WTC11 (cell line): Measurements from ENCODE around the gene TBC1D8B. TPM values are rescaled to one million over a fixed set of nuclear protein-coding genes. Genes with fewer than 3 reads are reported as not detected.

Experiments used
- ATAC-seq: fragments of 200-7000 bp; cut with Tn5 transposase; 2 replicates; pipeline ENCODE4 v1.10.0; 2021; ENCODE audit warnings: mild to moderate bottlenecking, moderate library complexity
- CTCF ChIA-PET: fragments of 300-600 bp; sonication (Branson Sonifier 250); formaldehyde crosslinking; loops from one replicate; lab custom pipeline; 2021; ENCODE audit warnings: antibody characterized with exemption; lab: Charles Lee
- POLR2A ChIA-PET: fragments of 350-600 bp; sonication (Branson Sonifier 250); formaldehyde crosslinking; loops from one replicate; lab custom pipeline; 2021; ENCODE audit warnings: antibody characterized with exemption; lab: Charles Lee
- DNase-seq: peaks from one replicate; pipeline ENCODE4 v3.0.0; 2021; ENCODE audit warnings: low spot score
- H3K27ac Mint-ChIP-seq: 2 replicates; pipeline ENCODE4 v1.8.0; 2021; ENCODE audit warnings: mixed read lengths
- H3K27me3 Mint-ChIP-seq: 2 replicates; pipeline ENCODE4 v1.8.0; 2021; ENCODE audit warnings: low read depth, mild to moderate bottlenecking, moderate library complexity, mixed read lengths
- H3K36me3 Mint-ChIP-seq: 2 replicates; pipeline ENCODE4 v1.8.0; 2021; ENCODE audit warnings: mixed read lengths
- H3K4me1 Mint-ChIP-seq: 2 replicates; pipeline ENCODE4 v1.8.0; 2022; ENCODE audit warnings: mixed read lengths
- H3K4me3 Mint-ChIP-seq: 2 replicates; pipeline ENCODE4 v1.8.0; 2021; ENCODE audit warnings: mild to moderate bottlenecking, moderate library complexity, mixed read lengths
- H3K9me3 Mint-ChIP-seq: 2 replicates; pipeline ENCODE4 v1.8.0; 2021; ENCODE audit warnings: mixed read lengths
- CBFB ChIP-seq: sonication (generic); formaldehyde crosslinking; IDR thresholded peaks from 2 replicates; pipeline ENCODE4 v1.8.1; 2022; ENCODE audit warnings: mild to moderate bottlenecking, low read depth, missing genetic modification reagents
- OVOL2 ChIP-seq: fragments of 250-450 bp; sonication (Bioruptor Pico); IDR thresholded peaks from 2 replicates; pipeline ENCODE4 v1.9.0; 2021; ENCODE audit warnings: mild to moderate bottlenecking, borderline replicate concordance
- RELA ChIP-seq: sonication (generic); formaldehyde crosslinking; IDR thresholded peaks from 2 replicates; pipeline ENCODE4 v1.8.1; 2022; ENCODE audit warnings: missing genetic modification reagents, mild to moderate bottlenecking, borderline replicate concordance
- ZNF232 ChIP-seq: sonication (generic); formaldehyde crosslinking; IDR thresholded peaks from 2 replicates; pipeline ENCODE4 v1.8.0; 2022; ENCODE audit warnings: mild to moderate bottlenecking, missing genetic modification reagents
- total RNA-seq: library from RNA; stranded (reverse); gene quantifications from 3 replicates; pipeline ENCODE4 v1.2.3, GENCODE V29; 2021
- TF ChIP-seq, protein P1 (sequence below): sonication (generic); formaldehyde crosslinking; IDR thresholded peaks from 2 replicates; pipeline ENCODE4 v1.8.1; 2022; ENCODE audit warnings: low read depth, missing genetic modification reagents, borderline replicate concordance
- TF ChIP-seq, protein P2 (sequence below): fragments of 250-450 bp; sonication (Bioruptor Pico); IDR thresholded peaks from 2 replicates; pipeline ENCODE4 v2.1.2; 2022; ENCODE audit warnings: mild to moderate bottlenecking, moderate library complexity
- TF ChIP-seq, protein P3 (sequence below): fragments of 250-450 bp; sonication (Bioruptor Pico); IDR thresholded peaks from 2 replicates; pipeline ENCODE4 v1.9.0; 2021; ENCODE audit warnings: mild to moderate bottlenecking, borderline replicate concordance
- TF ChIP-seq, protein P4 (sequence below): sonication (generic); formaldehyde crosslinking; IDR thresholded peaks from 2 replicates; pipeline ENCODE4 v1.8.1; 2022; ENCODE audit warnings: missing genetic modification reagents, borderline replicate concordance
- TF ChIP-seq, protein P5 (sequence below): sonication (generic); formaldehyde crosslinking; conservative IDR thresholded peaks from 2 replicates; pipeline ENCODE4 v1.8.1; 2022; ENCODE audit warnings: mild to moderate bottlenecking, missing genetic modification reagents
- TF ChIP-seq, protein P6 (sequence below): sonication (generic); formaldehyde crosslinking; IDR thresholded peaks from 2 replicates; pipeline ENCODE4 v1.8.0; 2022; ENCODE audit warnings: mild to moderate bottlenecking, missing genetic modification reagents
- TF ChIP-seq, protein P7 (sequence below): fragments of 250-450 bp; sonication (Bioruptor Pico); IDR thresholded peaks from 2 replicates; pipeline ENCODE4 v1.9.0; 2021; ENCODE audit warnings: mild to moderate bottlenecking

The TBC1D8B gene
- total RNA-seq, 1 experiment from 2014 or later: 6.3 TPM

DNA sequence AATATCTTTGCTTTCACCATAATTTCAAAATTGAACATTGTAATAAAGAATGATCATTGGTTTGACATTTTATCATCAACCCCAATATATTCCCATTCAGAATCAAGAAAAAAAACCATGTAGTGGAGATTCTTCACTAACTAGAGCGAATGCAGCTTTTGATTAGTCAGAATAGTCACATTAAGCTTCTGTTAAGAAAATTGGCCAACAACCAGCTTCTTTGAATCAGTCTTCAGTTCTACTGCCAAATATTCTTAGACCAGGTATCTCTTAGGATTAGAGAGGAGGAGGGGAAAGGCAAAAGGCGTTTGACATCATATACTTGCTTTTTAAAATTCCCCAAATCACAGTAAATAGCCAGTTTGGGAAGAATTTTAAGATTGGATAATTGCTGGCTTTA, 22.2 kb upstream of the TBC1D8B start:
- Mint-ChIP-seq H3K4me1 (peaks cover 35% of the 10 kb centered on the region), H3K9me3 (no peaks in the 10 kb centered on the region), H3K4me3 (no peak overlapping the region), H3K27ac (no peak overlapping the region), H3K27me3 (no peaks in the 10 kb centered on the region), H3K36me3 (no peaks in the 10 kb centered on the region)
- TF ChIP-seq, protein P1, sequence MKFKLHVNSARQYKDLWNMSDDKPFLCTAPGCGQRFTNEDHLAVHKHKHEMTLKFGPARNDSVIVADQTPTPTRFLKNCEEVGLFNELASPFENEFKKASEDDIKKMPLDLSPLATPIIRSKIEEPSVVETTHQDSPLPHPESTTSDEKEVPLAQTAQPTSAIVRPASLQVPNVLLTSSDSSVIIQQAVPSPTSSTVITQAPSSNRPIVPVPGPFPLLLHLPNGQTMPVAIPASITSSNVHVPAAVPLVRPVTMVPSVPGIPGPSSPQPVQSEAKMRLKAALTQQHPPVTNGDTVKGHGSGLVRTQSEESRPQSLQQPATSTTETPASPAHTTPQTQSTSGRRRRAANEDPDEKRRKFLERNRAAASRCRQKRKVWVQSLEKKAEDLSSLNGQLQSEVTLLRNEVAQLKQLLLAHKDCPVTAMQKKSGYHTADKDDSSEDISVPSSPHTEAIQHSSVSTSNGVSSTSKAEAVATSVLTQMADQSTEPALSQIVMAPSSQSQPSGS (CRISPR knock-in tag): no peak
- TF ChIP-seq CBFB: no peak
- no peak for TF ChIP-seq ZNF232 (CRISPR knock-in tag)
- TF ChIP-seq, protein P2, sequence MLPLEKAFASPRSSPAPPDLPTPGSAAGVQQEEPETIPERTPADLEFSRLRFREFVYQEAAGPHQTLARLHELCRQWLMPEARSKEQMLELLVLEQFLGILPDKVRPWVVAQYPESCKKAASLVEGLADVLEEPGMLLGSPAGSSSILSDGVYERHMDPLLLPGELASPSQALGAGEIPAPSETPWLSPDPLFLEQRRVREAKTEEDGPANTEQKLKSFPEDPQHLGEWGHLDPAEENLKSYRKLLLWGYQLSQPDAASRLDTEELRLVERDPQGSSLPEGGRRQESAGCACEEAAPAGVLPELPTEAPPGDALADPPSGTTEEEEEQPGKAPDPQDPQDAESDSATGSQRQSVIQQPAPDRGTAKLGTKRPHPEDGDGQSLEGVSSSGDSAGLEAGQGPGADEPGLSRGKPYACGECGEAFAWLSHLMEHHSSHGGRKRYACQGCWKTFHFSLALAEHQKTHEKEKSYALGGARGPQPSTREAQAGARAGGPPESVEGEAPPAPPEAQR (CRISPR knock-in tag): no peak
- DNase-seq (no peak), ATAC-seq (no peak)
- ChIA-PET POLR2A (no interaction called here), CTCF (no interaction called here)

DNA sequence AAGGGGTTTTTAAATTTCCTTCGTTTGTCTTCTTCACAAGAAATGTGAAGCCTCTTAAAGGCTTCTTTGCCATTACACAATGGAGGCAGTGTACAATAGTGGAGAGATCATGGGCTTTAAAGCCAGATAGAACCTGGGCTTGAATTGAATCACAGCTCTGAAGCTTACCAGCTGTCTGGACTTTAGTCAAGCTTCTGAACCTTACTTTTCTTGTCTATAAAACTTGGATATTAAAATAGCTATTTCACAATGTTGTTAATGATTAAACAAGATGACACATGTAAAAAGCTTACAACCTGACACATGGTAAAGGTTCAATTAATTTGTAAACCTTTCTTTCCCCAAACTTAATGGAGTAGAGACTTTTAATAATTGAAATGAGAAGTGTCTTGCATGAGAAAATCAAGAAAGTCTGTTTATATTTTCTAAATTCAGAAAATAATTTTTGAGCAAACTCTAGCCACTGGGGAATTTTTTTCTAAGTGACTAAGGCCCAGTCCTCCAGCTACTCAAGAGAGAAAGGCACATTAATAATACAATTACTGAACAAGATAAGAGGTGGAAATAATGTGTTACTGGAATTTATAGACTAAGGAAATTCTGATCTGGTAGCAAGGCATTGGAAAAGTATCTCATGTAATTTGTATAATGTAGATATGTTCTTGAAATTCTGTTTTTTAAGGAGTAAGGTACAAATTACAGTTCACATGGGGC, 21.7 kb upstream of the TBC1D8B start:
- no peak for ATAC-seq

More for the DNA sequence above, 21.7 kb upstream of the TBC1D8B start:
- DNase-seq: no peak
- H3K9me3 Mint-ChIP-seq: peaks cover 3% of the 10 kb centered on the region; the same call in 1 of the 2 replicates
- no peaks in the 10 kb centered on the region for H3K27me3 Mint-ChIP-seq
- no peak overlapping the region for H3K4me3 Mint-ChIP-seq
- CTCF ChIA-PET: no interaction called here
- POLR2A ChIA-PET: no interaction called here
- no peaks in the 10 kb centered on the region for H3K36me3 Mint-ChIP-seq
- TF ChIP-seq, protein P3, sequence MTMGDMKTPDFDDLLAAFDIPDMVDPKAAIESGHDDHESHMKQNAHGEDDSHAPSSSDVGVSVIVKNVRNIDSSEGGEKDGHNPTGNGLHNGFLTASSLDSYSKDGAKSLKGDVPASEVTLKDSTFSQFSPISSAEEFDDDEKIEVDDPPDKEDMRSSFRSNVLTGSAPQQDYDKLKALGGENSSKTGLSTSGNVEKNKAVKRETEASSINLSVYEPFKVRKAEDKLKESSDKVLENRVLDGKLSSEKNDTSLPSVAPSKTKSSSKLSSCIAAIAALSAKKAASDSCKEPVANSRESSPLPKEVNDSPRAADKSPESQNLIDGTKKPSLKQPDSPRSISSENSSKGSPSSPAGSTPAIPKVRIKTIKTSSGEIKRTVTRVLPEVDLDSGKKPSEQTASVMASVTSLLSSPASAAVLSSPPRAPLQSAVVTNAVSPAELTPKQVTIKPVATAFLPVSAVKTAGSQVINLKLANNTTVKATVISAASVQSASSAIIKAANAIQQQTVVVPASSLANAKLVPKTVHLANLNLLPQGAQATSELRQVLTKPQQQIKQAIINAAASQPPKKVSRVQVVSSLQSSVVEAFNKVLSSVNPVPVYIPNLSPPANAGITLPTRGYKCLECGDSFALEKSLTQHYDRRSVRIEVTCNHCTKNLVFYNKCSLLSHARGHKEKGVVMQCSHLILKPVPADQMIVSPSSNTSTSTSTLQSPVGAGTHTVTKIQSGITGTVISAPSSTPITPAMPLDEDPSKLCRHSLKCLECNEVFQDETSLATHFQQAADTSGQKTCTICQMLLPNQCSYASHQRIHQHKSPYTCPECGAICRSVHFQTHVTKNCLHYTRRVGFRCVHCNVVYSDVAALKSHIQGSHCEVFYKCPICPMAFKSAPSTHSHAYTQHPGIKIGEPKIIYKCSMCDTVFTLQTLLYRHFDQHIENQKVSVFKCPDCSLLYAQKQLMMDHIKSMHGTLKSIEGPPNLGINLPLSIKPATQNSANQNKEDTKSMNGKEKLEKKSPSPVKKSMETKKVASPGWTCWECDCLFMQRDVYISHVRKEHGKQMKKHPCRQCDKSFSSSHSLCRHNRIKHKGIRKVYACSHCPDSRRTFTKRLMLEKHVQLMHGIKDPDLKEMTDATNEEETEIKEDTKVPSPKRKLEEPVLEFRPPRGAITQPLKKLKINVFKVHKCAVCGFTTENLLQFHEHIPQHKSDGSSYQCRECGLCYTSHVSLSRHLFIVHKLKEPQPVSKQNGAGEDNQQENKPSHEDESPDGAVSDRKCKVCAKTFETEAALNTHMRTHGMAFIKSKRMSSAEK (CRISPR knock-in tag): no peak
- TF ChIP-seq, protein P4, sequence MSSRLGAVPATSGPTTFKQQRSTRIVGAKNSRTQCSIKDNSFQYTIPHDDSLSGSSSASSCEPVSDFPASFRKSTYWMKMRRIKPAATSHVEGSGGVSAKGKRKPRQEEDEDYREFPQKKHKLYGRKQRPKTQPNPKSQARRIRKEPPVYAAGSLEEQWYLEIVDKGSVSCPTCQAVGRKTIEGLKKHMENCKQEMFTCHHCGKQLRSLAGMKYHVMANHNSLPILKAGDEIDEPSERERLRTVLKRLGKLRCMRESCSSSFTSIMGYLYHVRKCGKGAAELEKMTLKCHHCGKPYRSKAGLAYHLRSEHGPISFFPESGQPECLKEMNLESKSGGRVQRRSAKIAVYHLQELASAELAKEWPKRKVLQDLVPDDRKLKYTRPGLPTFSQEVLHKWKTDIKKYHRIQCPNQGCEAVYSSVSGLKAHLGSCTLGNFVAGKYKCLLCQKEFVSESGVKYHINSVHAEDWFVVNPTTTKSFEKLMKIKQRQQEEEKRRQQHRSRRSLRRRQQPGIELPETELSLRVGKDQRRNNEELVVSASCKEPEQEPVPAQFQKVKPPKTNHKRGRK (CRISPR knock-in tag): no peak
- TF ChIP-seq RELA (CRISPR knock-in tag): no peak
- TF ChIP-seq, protein P5, sequence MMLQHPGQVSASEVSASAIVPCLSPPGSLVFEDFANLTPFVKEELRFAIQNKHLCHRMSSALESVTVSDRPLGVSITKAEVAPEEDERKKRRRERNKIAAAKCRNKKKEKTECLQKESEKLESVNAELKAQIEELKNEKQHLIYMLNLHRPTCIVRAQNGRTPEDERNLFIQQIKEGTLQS: no peak
- no peak for TF ChIP-seq OVOL2 (CRISPR knock-in tag)
- TF ChIP-seq, protein P6, sequence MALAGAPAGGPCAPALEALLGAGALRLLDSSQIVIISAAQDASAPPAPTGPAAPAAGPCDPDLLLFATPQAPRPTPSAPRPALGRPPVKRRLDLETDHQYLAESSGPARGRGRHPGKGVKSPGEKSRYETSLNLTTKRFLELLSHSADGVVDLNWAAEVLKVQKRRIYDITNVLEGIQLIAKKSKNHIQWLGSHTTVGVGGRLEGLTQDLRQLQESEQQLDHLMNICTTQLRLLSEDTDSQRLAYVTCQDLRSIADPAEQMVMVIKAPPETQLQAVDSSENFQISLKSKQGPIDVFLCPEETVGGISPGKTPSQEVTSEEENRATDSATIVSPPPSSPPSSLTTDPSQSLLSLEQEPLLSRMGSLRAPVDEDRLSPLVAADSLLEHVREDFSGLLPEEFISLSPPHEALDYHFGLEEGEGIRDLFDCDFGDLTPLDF (CRISPR knock-in tag): no peak
- TF ChIP-seq ZNF232 (CRISPR knock-in tag): no peak
- TF ChIP-seq, protein P7, sequence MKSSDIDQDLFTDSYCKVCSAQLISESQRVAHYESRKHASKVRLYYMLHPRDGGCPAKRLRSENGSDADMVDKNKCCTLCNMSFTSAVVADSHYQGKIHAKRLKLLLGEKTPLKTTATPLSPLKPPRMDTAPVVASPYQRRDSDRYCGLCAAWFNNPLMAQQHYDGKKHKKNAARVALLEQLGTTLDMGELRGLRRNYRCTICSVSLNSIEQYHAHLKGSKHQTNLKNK (CRISPR knock-in tag): no peak
- H3K4me1 Mint-ChIP-seq: peaks cover 35% of the 10 kb centered on the region
- no peak overlapping the region for H3K27ac Mint-ChIP-seq
